H1 (cell line): ENCODE data around the gene MPRIP. TPM values are rescaled to one million over a fixed set of nuclear protein-coding genes. Genes with fewer than 3 reads are reported as not detected.
A peak's percentile ranks its signal among the peaks of the same experiment; 100 is the strongest.

Experiments used
- CTCF ChIA-PET: fragments of 300-600 bp; sonication (Branson Sonifier 250); formaldehyde crosslinking; loops from one replicate; lab custom pipeline; 2021; ENCODE audit not compliant: partially characterized antibody; lab: Charles Lee
- POLR2A ChIA-PET: fragments of 300-600 bp; sonication (Branson Sonifier 250); formaldehyde crosslinking; loops from one replicate; lab custom pipeline; 2021; ENCODE audit warnings: inconsistent platforms; ENCODE audit not compliant: partially characterized antibody; lab: Charles Lee
- DNase-seq, 2 experiments: peaks; one replicate each; pipeline versions ENCODE4 v3.0.0 to v3.0.0-alpha.2; 2010 to 2022; ENCODE audit warnings: low spot score in 2 of 2, low read depth in 1 of 2, mixed read lengths in 1 of 2
- FAIRE-seq: peaks from 2 replicates; lab custom pipeline; 2011; peaks lifted over from hg19 to GRCh38; lab: Jason Lieb, UNC
- H2AFZ ChIP-seq: 2 replicates; pipeline ENCODE4 v1.8.1; 2012; ENCODE audit warnings: low read length, inconsistent platforms
- H2AK5ac ChIP-seq: 2 replicates; pipeline ENCODE4 v1.6.1; 2013; ENCODE audit warnings: low read depth, low read length
- H2BK120ac ChIP-seq: replicated peaks from 2 replicates; pipeline ENCODE3; 2013; ENCODE audit warnings: low read depth, low read length, inconsistent platforms
- H2BK12ac ChIP-seq: 2 replicates; pipeline ENCODE4 v1.6.1; 2013; ENCODE audit warnings: low read depth, low read length
- H2BK15ac ChIP-seq: 2 replicates; pipeline ENCODE4 v1.6.1; 2013; ENCODE audit warnings: low read length
- H2BK20ac ChIP-seq: 2 replicates; pipeline ENCODE4 v1.6.1; 2013; ENCODE audit warnings: low read length
- H2BK5ac ChIP-seq: 2 replicates; pipeline ENCODE4 v1.6.1; 2013; ENCODE audit warnings: low read depth, low read length
- H3K14ac ChIP-seq: 2 replicates; pipeline ENCODE4 v1.6.1; 2013; ENCODE audit warnings: inconsistent platforms; ENCODE audit not compliant: insufficient read length
- H3K18ac ChIP-seq: 2 replicates; pipeline ENCODE4 v1.6.1; 2013; ENCODE audit warnings: low read length; ENCODE audit errors: extremely low read depth
- H3K23ac ChIP-seq: 2 replicates; pipeline ENCODE4 v1.6.1; 2013; ENCODE audit warnings: inconsistent platforms; ENCODE audit not compliant: insufficient read length
- H3K23me2 ChIP-seq: 2 replicates; pipeline ENCODE4 v1.6.1; 2013; ENCODE audit warnings: low read depth, low read length
- H3K27ac ChIP-seq: 2 replicates; pipeline ENCODE4 v1.6.1; 2011; ENCODE audit warnings: low read depth, low read length, inconsistent platforms
- H3K27me3 ChIP-seq, 4 experiments: replicated peaks in 1 of 4; 1 replicate in 1 of 4; 2 replicates in 3 of 4; pipeline versions ENCODE4 v1.6.1 to v1.8.1; 2011 to 2013; ENCODE audit warnings: low read length in 3 of 4, mild to moderate bottlenecking in 3 of 4, inconsistent platforms in 2 of 4, mixed read lengths in 2 of 4, moderate library complexity in 1 of 4; ENCODE audit not compliant: control insufficient read depth in 3 of 4, insufficient read depth in 3 of 4; ENCODE audit errors: extremely low read depth in 1 of 4
- H3K36me3 ChIP-seq, 4 experiments: 2 replicates each; pipeline versions ENCODE4 v1.6.1 to v1.8.1; 2011 to 2013; ENCODE audit warnings: mild to moderate bottlenecking in 4 of 4, low read length in 3 of 4, moderate library complexity in 2 of 4, control low read depth in 1 of 4, inconsistent platforms in 1 of 4; ENCODE audit not compliant: insufficient read depth in 4 of 4, control insufficient read depth in 2 of 4
- H3K4ac ChIP-seq: replicated peaks from 2 replicates; pipeline ENCODE3; 2013; ENCODE audit warnings: low read length, low read depth, mixed read lengths, inconsistent platforms; ENCODE audit not compliant: insufficient read length
- H3K4me1 ChIP-seq, 4 experiments: replicated peaks in 1 of 4; 1 replicate in 1 of 4; 2 replicates in 3 of 4; pipeline versions ENCODE4 v1.6.1 to v1.8.1; 2011 to 2013; ENCODE audit warnings: low read length in 3 of 4, inconsistent platforms in 2 of 4, mixed read lengths in 1 of 4; ENCODE audit not compliant: insufficient read depth in 4 of 4, control insufficient read depth in 3 of 4
- H3K4me2 ChIP-seq, 2 experiments: 2 replicates each; pipeline versions ENCODE4 v1.6.1 to v1.8.1; 2011 to 2013; ENCODE audit warnings: low read depth in 2 of 2, low read length in 2 of 2, control low read depth in 1 of 2, inconsistent platforms in 1 of 2, mild to moderate bottlenecking in 1 of 2; ENCODE audit not compliant: insufficient read depth in 1 of 2
- H3K4me3 ChIP-seq, 4 experiments: fragments of 200-600, 300-600 bp in 1 of 4; sonication (generic), shearing (Covaris generic), sonication (Bioruptor Twin) in 1 of 4; 2 replicates each; pipeline versions ENCODE4 v1.5.1 to v1.8.1; 2011 to 2016; ENCODE audit warnings: low read length in 4 of 4, low read depth in 3 of 4, control low read depth in 2 of 4, inconsistent platforms in 2 of 4, mild to moderate bottlenecking in 2 of 4, mixed read lengths in 1 of 4, moderate library complexity in 1 of 4; ENCODE audit not compliant: insufficient read depth in 2 of 4; ENCODE audit errors: extremely low read depth in 1 of 4
- H3K56ac ChIP-seq: replicated peaks from 2 replicates; pipeline ENCODE3; 2013; ENCODE audit warnings: low read depth, mild to moderate bottlenecking, mixed read lengths, low read length, inconsistent platforms; ENCODE audit not compliant: insufficient read length
- H3K79me1 ChIP-seq: 2 replicates; pipeline ENCODE4 v1.6.1; 2013; ENCODE audit warnings: low read depth, low read length, control low read depth
- H3K79me2 ChIP-seq, 2 experiments: 2 replicates each; pipeline versions ENCODE4 v1.6.1 to v1.8.1; 2012 to 2013; ENCODE audit warnings: low read length in 2 of 2, mild to moderate bottlenecking in 2 of 2, inconsistent platforms in 1 of 2; ENCODE audit not compliant: insufficient read depth in 2 of 2, control insufficient read depth in 1 of 2
- H3K9ac ChIP-seq, 4 experiments: replicated peaks in 1 of 4; 1 replicate in 1 of 4; 2 replicates in 3 of 4; pipeline versions ENCODE4 v1.6.1 to v1.8.1; 2011 to 2013; ENCODE audit warnings: low read depth in 3 of 4, low read length in 3 of 4, control low read depth in 2 of 4, mild to moderate bottlenecking in 2 of 4, moderate library complexity in 2 of 4, inconsistent platforms in 1 of 4; ENCODE audit errors: extremely low read depth in 1 of 4
- H3K9me3 ChIP-seq, 2 experiments: 2 replicates each; pipeline versions ENCODE4 v1.6.1 to v1.8.1; 2012 to 2013; ENCODE audit warnings: mild to moderate bottlenecking in 2 of 2, moderate library complexity in 2 of 2, control low read depth in 1 of 2, inconsistent platforms in 1 of 2, low read depth in 1 of 2, low read length in 1 of 2, mixed read lengths in 1 of 2; ENCODE audit not compliant: insufficient read depth in 2 of 2
- H4K20me1 ChIP-seq, 2 experiments: replicated peaks in 1 of 2; 2 replicates each; pipeline versions ENCODE3 to v1.8.1; 2011 to 2013; ENCODE audit warnings: inconsistent platforms in 2 of 2, low read length in 2 of 2, mild to moderate bottlenecking in 1 of 2; ENCODE audit not compliant: insufficient read depth in 2 of 2, control insufficient read depth in 1 of 2
- H4K5ac ChIP-seq: 2 replicates; pipeline ENCODE4 v1.6.1; 2013; ENCODE audit warnings: low read length, low read depth, mixed read lengths, inconsistent platforms; ENCODE audit not compliant: insufficient read length
- H4K8ac ChIP-seq: 2 replicates; pipeline ENCODE4 v1.8.0; 2013; ENCODE audit warnings: mild to moderate bottlenecking, moderate library complexity, low read length, inconsistent platforms; ENCODE audit not compliant: insufficient read depth; ENCODE audit errors: extremely low read depth
- H4K91ac ChIP-seq: replicated peaks from 2 replicates; pipeline ENCODE3; 2013; ENCODE audit warnings: low read length, mixed read lengths, inconsistent platforms; ENCODE audit not compliant: insufficient read length
- BACH1 ChIP-seq: IDR thresholded peaks from 2 replicates; pipeline ENCODE4 v1.6.1; 2012; ENCODE audit warnings: low read length, improper control_type of control experiment
- KDM1A ChIP-seq: fragments of 200-600, 300-600 bp; sonication (generic); IDR thresholded peaks from 2 replicates; pipeline ENCODE4 v1.7.1; 2016; ENCODE audit warnings: mild to moderate bottlenecking, low read length, borderline replicate concordance
- RFX5 ChIP-seq: IDR thresholded peaks from 2 replicates; pipeline ENCODE4 v1.6.1; 2011; ENCODE audit warnings: low read depth, low read length, improper control_type of control experiment, borderline replicate concordance
- RNF2 ChIP-seq: fragments of 200-900, 300-1000 bp; sonication (generic); IDR thresholded peaks from 2 replicates; pipeline ENCODE4 v1.7.1; 2016; ENCODE audit warnings: borderline replicate concordance, low read depth, mild to moderate bottlenecking, antibody characterized with exemption, low read length; ENCODE audit not compliant: poor library complexity, severe bottlenecking; ENCODE audit errors: missing control alignments
- SP2 ChIP-seq: IDR thresholded peaks from 2 replicates; pipeline ENCODE4 v1.6.1; 2012; ENCODE audit warnings: mild to moderate bottlenecking, low read length, inconsistent platforms
- WGBS, 2 experiments: shearing (Covaris generic) in 1 of 2; methylation state at CpG; one replicate each; pipeline versions ENCODE4 v1.1.6 to v1.1.7; 2013 to 2015; ENCODE audit warnings: low lambda C conversion rate in 2 of 2, mixed read lengths in 2 of 2, inconsistent platforms in 1 of 2, low coverage in 1 of 2, missing lambda C conversion rate in 1 of 2; ENCODE audit not compliant: insufficient replicate concordance in 2 of 2, insufficient coverage in 1 of 2, insufficient read length in 1 of 2; ENCODE audit errors: extremely low coverage in 1 of 2, missing lambda C conversion rate in 1 of 2; 5-methylcytosine and 5-hydroxymethylcytosine counted together
- polyA plus RNA-seq, 7 experiments: library from polyadenylated mRNA; depleted of rRNA in 3 of 7; stranded (reverse) in 5 of 7; unstranded in 2 of 7; fragments of >200 nt in 5 of 7; fragments of 200-250 nt in 2 of 7; gene quantifications; 1 replicate in 5 of 7; 2 replicates in 1 of 7; 4 replicates in 1 of 7; pipeline versions ENCODE4 v1.2.1 to v1.2.3, GENCODE V29; 2011 to 2013; ENCODE audit warnings: missing spikeins in 2 of 7, mixed read lengths in 2 of 7
- total RNA-seq: library from RNA; stranded (reverse); fragmentation: NEBNext Ultra II Directional; extraction: Animal tissue kit (Norgen Biotek cat#: 25700); gene quantifications from 2 replicates; pipeline ENCODE4 v1.2.1, GENCODE V29; 2021
- TF ChIP-seq, protein P1 (sequence below): IDR thresholded peaks from 2 replicates; pipeline ENCODE4 v1.6.1; 2012; ENCODE audit warnings: inconsistent platforms

The MPRIP gene
- total and polyA plus RNA-seq, 2 of the 8 experiments (the other 6 are each of a cell fraction or from before 2014, with no cell fraction given), result 48.6 to 146 TPM

GRCh38 chr17:17121162-17121561 is 78.9 kb downstream of the MPRIP start:
- Histone ChIP-seq H3K23me2 (no peaks in the 10 kb centered on the region), H2BK20ac (no peak overlapping the region), H3K4me1 (no peaks in the 10 kb centered on the region; a peak in 2 of 7 replicates), H4K20me1 (peaks cover 8 to 20% of the 10 kb centered on the region in 2 experiments), H3K27me3 (no peaks in the 10 kb centered on the region), H3K4me2 (no peak overlapping the region), H2AFZ (no peak overlapping the region), H3K36me3 (no peaks in the 10 kb centered on the region), H4K91ac (peak overlapping the region; percentile 20), H3K9me3 (no peaks in the 10 kb centered on the region), H4K8ac (no peak overlapping the region), H3K4me3 (no peak overlapping the region), H2BK15ac (no peak overlapping the region), H2BK12ac (no peak overlapping the region), H3K27ac (no peak overlapping the region), H3K4ac (peak overlapping the region; percentile 8), H2AK5ac (no peak overlapping the region), H3K9ac (no peak overlapping the region), H2BK120ac (no peak overlapping the region), H2BK5ac (0 out of 2 replicates have a peak overlapping the region, but pooled peaks have one; percentile 3), H3K23ac (no peak overlapping the region), H4K5ac (no peak overlapping the region), H3K56ac (no peak overlapping the region), H3K14ac (no peak overlapping the region), H3K79me1 (peaks cover 27% of the 10 kb centered on the region), H3K18ac (no peak overlapping the region), H3K79me2 (peaks cover 0 to 42% of the 10 kb centered on the region in 2 experiments; a peak in 2 of 4 replicates)
- POLR2A ChIA-PET, result interaction anchor here (1.6 kb wide), 1 partner anchor 9 kb away, joined by 4 read pairs; no protein-coding TSS in a partner anchor
- WGBS, 2 experiments, result 83% methylated on average over 8 of the region's 8 CpGs; no CpG with 5 or more reads in 1 of the 2 experiments
- FAIRE-seq (no peak), DNase-seq (no peak)
- CTCF ChIA-PET, result interaction anchor here (1.6 to 12.6 kb wide), 7 partner anchors 9 to 94 kb away, joined by 3 to 117 read pairs (median 6); no protein-coding TSS in a partner anchor
- no peak for TF ChIP-seq BACH1
- TF ChIP-seq, protein P1, sequence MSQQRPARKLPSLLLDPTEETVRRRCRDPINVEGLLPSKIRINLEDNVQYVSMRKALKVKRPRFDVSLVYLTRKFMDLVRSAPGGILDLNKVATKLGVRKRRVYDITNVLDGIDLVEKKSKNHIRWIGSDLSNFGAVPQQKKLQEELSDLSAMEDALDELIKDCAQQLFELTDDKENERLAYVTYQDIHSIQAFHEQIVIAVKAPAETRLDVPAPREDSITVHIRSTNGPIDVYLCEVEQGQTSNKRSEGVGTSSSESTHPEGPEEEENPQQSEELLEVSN, result no peak
- TF ChIP-seq KDM1A, result no peak
- TF ChIP-seq SP2, result no peak
- no peak for TF ChIP-seq RNF2
- TF ChIP-seq RFX5, result no peak
